ENCODE results near the gene CELF3.
"Not testable (repeated sequence)": the region's sequence is repeated elsewhere in the genome, so short reads cannot be mapped to it uniquely, and the experiment has no call there.

The CELF3 gene

DNA sequence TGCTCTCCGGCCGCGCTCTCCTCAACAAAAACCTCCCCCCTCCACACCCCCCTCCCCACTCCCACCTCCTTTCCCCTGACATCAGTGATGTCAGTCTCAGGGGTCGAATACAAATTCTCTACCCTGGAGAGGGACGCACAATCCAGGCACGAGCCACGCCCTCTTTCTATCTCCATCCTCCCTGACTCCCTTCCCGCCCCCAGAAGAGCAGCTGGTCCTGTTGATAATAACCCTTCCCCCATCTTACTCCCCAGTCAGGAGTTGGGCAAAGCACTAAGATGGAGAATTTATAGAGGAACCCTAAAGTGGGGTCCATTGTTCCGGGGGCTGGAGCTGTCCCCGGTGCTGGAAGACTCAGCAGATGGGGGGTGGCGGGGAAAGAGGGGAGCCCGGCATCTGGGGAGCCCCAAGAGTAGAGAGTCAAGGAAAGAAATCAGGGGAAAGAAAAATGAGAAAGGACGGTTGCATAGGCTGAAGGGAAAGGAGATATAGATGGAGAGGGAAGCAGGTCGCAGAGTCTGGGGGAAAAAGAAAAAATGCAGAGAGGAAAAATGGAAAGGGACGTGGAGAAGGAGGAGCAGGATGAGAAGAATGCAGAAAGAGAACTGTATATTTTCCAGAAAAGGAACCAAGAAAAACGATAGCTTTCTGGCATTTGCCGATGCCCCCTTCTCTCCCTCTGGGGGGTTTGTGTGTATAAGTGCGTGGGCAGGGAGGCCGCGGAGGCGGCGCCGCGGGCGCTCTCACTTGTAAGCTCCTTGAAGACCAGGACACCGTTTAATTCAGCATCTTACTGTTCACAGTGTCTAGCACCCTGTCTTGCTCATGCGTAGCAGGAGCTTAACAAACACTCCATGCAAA, at the start of gene CELF3:
Gene CELF3 (minus strand): TSS at position 33 of the 861 bp plus-strand sequence. CDS start 783 bp downstream, outside the sequence.
- no peak for FAIRE-seq

DNA sequence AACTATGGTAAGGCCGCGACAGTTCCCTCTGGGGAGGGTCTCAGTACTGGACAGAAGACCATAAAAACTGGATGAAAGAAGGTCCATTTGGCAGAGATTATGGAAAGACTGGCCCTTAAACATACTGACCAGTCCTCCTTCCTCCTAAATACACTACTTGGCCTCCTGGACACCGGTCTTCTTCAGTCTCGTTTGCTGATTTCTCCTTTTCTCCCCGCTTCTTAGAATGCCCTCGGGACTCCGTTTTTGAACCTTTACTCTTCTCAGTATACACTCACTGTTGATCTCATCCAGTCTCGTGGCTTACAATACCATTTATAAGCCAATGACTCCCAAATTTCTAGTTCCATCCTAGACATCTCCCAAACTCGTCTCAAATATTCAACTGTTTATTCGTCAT, 47.4 kb upstream of the CELF3 start:
- FAIRE-seq = no peak

DNA sequence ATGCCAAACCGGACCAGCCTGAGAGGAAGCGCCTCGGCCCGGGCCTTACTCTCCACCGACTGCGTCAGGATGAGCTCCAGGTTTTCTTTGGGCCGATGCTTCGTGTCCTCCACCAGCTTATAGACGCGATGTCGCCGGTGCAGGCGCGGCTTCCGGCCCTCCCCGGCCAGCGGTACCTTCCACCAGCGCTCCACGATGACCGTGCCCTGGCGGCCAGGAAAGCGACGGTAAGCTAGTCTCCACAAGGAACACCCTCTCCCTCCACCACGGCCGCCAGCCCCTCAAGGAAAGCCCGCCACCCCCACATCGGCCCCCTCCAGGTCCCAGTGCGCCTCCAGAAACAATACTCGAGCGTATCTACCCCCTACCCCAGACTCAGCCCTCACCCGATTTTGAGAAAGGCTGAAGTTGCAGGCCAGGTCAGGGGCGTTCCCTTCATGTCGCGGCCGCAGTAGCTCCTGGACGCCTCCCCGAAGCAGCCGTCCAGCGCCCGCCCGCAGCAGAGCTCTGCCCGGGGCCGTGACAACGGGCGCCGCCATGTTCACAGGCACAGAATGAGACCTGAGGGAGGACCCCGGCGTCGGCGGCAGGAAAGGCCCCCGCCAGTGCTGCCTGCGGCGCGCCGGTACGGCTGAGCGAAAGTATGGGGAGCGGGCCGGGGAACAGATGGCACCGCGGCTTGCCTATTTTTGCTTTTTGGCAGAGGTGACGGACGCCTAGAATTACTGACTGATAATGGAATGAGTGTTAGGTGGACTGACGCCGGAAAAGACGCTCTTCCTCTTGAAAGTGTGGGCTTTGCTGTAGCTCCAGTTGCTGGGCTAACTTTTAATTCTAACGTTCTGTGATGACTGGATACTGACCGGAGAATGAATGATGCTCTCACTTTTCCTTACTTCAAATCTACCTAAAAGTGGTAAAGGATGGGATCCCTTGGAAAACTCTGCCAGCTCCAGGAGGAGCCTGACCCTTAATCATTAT, 46.6 kb upstream of the CELF3 start, which contains the start of gene MRPL9:
Gene MRPL9 (minus strand): TSS at position 556 of the 981 bp plus-strand sequence. CDS start 17 bp downstream, at position 539.
- no peak for FAIRE-seq

DNA sequence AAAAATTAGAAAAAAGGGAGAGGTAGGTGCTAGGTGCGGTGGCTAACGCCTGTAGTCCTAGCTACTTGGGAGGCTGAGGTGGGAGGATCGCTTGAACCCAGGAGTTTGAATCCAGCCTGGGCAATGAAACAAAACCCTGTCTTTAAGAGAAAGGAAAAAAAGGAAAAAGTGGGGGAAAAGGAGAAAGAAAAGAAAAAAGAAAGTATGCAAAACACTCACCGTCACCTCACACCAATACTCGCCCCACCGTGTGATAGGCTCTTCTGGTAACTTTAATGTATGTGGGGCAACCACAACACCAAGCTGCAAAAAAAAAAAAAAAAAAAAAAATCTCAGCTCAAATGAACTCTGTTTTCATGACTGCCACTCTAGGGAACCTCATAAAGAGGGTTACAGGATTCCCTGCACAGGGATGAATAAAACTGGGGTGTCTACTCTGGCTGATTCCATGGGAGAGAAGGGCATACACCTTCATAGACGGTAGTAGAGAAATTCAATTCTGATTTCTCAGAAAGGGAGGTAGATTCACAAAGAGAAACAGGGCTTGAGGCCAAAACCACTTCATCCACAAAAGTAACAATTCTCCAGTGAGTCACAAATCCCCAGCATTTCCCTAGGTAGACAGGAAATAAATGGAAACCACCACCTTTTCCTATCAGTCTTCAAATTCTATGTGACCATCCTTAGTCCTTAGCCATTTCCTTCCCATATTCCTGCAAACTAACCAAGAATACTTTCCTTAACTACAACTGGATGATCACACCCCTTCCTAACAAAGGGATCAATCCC, 44.2 kb upstream of the CELF3 start:
- FAIRE-seq = no peak

GRCh38 chr1:151759241-151759640, 42.6 kb upstream of the CELF3 start:
- FAIRE-seq = no peak

GRCh38 chr1:151756291-151756690, 39.7 kb upstream of the CELF3 start:
- FAIRE-seq = no peak

DNA sequence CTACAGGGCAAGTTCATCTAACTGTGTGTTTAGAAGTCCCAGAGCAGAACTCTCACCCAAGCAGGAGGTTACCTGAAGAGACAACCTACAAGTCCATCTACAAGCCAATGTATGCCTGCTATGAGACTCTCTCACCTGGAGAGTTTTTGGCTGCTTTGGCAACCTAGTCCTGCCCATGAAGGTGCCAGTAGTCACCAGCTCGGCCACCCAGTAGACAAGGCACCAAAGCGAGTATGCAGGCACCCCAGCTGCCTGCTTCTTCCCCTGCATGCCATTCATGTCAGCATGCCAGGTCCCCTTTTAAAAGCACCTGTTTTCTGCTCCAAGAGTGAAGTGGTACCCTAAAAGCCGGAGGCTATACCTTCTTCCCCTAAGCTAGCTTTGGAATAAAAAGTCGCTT, 24.9 kb upstream of the CELF3 start:
- FAIRE-seq = no peak

DNA sequence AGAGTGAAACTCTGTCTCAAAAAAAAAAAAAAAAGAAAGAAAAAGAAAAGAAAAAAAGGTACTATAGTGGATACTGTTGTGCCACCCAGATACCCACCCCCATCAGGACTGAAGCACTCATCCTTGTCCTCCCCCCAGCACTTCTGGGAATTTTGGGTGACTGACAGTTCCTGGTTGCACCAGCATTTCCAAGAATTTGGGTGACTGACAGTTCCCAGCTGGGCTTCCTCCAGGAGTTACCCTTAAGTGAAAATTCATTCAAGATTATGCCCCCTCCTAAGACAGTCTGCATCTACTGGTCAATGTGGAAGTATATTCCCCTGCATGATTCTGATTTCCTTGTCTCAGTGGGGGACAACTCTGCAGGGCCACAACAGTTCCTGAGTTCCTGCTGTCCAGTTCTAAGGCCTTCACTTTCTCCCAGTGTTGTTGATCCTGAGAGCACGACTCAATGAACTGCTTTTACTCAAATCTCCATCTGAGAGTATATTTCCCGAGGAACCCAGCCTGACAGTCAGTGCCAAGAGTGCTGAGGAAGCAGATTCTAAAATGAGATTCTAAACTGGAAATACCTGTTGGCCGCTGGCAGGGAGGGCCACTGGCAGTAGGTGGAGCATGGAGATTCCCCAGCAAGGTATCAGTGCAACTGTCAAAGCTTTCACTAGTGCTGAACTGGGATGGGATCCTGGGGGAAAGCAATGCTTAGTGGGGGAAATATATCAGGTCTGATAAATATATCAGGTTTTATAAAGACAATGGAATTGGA, 23.2 kb upstream of the CELF3 start:
- FAIRE-seq = no peak

GRCh38 chr1:151737479-151737878, 20.9 kb upstream of the CELF3 start:
- no peak for FAIRE-seq

GRCh38 chr1:151737026-151737425, 20.4 kb upstream of the CELF3 start:
- FAIRE-seq = no peak

- not testable (repeated sequence) for FAIRE-seq
Observed at GRCh38 chr1:151733995-151734394, 17.4 kb upstream of the CELF3 start.

- no peak for FAIRE-seq
Observed at GRCh38 chr1:151733126-151733525, 16.5 kb upstream of the CELF3 start.

- no peak for FAIRE-seq
Observed at GRCh38 chr1:151729966-151730291, 13.3 kb upstream of the CELF3 start.

DNA sequence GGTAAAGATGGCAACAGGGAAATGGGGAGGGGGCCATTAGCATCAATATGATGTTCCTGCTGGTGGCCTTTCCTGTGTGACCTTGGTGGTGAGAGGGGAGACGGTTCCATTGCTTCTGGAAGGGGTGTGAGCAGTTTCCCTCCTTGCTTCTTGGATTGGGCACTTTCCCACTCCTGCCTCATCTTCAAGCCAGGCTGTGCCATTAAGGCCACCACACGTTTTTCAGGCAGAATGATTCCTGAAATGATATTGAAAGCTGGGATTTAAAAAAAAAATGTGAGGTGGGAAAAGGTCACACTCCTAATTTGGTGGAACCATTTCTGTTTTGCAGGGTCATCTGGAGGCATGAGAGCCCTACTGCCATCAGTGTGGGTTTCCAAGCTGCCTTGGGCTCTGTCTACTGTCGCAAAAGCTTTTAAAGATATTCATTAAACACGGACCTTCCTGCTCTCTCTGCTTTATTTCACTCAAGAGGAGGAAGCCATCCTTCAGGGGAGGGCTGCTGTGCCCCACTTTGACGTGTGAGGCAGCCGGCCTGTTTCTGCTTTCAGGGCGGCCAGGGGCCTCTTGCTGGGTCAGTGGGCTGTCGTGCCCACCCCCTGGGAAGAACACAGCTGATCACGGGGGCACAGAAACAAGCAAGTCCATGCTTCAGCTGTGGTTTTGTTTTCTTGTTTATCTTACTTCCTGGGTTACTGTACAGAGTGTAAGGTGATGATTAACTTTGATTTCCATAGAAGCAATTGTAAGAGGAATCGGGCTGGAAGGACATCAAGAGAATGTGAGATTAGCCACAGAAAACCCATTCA, 12.8 kb upstream of the CELF3 start:
- FAIRE-seq = no peak

GRCh38 chr1:151728151-151729054, 11.8 kb upstream of the CELF3 start:
- no peak for FAIRE-seq

GRCh38 chr1:151723726-151724370, 7.2 kb upstream of the CELF3 start:
- no peak for FAIRE-seq

GRCh38 chr1:151721788-151722510, 5.3 kb upstream of the CELF3 start:
- FAIRE-seq = no peak

GRCh38 chr1:151720974-151721787, 4.6 kb upstream of the CELF3 start, which contains the start of gene RIIAD1:
Gene RIIAD1, plus strand, starts transcription at chr1:151721522. Its CDS starts 15 bp downstream, at chr1:151721537.
- FAIRE-seq = no peak
